Measurements from ENCODE around the gene UQCRQ.
"Not testable (repeated sequence)": the region's sequence is repeated elsewhere in the genome, so short reads cannot be mapped to it uniquely, and the experiment has no call there.

Gene UQCRQ

DNA sequence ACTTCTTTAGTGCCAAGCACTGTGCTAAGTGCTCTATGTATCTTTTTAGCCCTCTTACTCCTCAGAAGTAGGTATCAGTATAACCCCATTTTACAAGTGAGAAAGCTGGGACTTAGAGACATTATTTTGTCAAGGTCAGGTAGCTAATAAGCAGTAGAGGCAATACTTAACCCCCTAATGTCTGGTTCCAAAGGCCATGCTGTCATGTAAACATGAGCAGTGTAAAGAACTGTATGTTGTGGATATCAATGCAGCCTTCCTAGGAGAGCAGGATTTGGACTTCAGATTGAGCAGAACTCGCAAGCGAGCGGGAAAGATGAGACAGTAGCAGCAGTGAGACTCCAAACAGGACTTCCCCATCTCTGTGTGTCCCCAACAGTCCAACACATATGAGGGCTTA, 32.4 kb upstream of the UQCRQ start:
- no peak for DNase-seq

- DNase-seq, result no peak
Measured at GRCh38 chr5:132836852-132837251, 29.6 kb upstream of the UQCRQ start.

- DNase-seq, result no peak
Measured at GRCh38 chr5:132837868-132838267, 28.6 kb upstream of the UQCRQ start.

- DNase-seq, result no peak
Measured at GRCh38 chr5:132838516-132839282, 27.7 kb upstream of the UQCRQ start.

DNA sequence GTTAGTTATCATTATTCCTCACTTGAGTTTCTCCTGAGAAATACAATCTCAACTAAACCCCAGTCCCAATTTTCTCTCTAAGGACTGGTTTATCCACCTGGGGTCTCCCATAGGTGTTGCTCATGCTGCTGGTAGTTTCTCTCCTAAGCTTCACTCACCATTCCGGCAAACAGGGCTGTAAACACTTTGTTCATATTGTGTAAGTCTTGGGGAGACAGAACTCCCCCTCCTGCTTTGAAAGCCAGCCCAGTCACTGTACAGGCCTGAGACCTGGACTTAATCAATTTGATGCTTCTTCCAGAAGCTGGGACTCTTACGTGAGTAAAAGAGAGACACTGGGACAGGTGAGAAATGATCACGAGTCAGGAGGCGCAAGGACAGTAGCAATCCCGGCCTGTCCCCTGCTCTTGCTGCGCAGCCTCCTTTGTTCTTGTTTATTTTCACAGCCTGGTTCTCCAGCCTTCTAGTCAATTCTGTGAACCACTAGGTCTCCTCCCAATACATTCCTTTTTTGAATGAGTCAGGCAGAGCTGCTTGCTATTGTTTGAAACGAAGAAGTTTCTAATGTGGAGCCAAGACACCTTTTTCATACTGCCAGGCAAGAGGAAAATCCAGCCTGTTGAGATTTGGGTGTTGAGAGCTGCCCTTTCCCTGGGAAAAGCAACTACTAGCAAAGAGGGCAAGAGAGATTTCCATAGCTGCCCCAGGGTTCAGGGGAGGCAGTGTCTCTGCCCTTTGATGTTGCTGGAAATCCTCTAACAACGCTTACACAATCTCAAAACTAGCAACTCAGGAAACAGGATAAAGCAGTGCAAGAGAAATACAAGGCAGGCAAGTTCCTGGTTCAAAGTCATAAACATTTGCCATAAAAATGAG, 26.8 kb upstream of the UQCRQ start:
- no peak for DNase-seq

DNA sequence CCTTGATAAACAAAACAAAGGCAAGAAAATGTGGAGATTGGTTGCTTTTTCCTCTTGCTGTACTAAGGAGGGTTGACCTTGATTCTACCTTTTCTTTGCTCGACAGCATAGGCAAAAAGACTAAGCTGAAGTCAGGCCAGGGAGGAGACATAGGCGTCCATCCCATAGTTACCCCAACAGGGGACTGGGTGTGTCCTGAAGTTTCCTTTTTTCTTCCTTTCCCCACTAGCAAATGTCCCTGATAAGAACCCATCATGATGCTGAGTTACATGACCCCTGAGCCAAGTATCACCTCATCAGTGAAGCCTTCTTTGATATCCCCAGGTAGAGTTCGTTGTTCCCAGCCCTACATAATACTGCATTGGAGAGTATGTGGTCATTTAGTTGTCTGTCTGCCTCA, 26.1 kb upstream of the UQCRQ start:
- DNase-seq, result no peak

GRCh38 chr5:132840896-132841295, 25.5 kb upstream of the UQCRQ start:
- DNase-seq, result no peak

DNA sequence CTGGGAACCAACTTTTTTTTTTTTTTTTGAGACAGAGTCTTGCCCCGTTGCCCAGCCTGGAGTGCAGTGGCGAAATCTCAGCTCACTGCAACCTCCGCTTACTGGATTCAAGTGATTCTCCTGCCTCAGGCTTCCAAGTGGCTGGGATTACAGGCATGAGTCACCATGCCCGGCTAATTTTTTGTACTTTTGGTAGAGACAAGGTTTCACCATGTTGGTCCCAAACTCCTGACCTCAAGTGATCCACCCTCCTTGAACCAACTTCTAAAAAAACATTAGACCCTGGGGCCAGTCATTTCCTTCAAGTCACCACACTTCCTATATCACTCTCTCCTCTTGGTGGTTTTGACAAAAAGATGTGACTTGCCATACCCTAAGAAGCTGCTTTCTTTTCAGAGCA, 25.1 kb upstream of the UQCRQ start:
- DNase-seq, result no peak

GRCh38 chr5:132848270-132848669, 18.2 kb upstream of the UQCRQ start:
- no peak for DNase-seq

DNA sequence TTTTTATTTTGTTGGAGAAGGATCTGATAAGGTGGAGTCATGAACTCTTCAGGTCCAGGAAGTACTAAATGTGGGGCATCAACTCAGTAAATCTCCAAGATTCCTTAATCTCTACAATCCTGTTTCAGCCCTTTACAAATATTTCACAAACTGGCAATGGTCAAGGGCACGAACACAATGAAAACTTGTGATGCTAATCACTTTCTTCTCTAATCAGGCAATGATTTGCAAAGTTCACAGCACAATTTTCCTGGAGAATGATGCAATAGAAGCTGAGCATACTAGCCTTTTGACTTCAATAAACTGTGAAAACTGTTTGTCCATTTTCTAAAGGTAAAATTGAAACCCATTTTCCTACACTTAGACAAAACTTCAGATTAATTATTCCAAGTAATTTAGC, 17.1 kb upstream of the UQCRQ start:
- DNase-seq, result no peak

GRCh38 chr5:132850066-132850465, 16.4 kb upstream of the UQCRQ start:
- no peak for DNase-seq

GRCh38 chr5:132853323-132853722, 13.1 kb upstream of the UQCRQ start:
- no peak for DNase-seq

DNA sequence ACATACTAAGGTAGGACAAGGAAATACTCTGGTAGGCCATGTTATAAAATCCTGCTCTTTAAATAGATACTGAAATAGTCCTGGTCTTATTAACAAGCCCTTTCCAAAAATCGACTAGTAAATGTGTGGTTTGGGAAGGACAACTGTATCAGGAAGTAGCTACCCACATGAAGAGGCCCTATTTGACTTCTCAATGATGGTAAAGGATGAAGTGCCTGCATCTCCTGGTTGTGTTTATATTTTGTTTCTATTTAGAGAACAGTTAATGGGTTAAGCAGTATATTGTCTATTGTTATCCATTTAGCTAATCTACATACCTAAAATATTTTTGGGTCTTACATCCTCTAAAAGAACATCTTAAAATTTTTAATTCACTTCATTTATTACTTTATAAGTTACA, 12.7 kb upstream of the UQCRQ start:
- no peak for DNase-seq

GRCh38 chr5:132854301-132854700, 12.1 kb upstream of the UQCRQ start:
- no peak for DNase-seq

DNA sequence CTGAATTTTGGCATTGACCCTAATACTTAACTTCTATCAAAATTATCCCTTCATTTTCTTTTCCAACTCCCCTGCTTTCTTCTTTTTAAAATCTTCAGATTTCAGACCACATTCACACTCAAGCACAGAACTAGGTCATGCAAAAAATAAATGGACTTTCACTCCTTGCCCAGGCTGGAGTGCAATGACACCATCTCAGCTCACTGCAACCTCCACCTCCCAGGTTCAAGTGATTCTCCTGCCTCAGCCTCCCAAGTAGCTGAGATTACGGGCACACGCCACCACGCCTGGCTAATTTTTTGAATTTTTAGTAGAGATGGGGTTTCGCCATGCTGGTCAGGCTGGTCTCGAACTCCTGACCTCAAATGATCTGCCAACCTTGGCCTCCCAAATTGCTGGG, 11.4 kb upstream of the UQCRQ start:
- DNase-seq, result not testable (repeated sequence)

DNA sequence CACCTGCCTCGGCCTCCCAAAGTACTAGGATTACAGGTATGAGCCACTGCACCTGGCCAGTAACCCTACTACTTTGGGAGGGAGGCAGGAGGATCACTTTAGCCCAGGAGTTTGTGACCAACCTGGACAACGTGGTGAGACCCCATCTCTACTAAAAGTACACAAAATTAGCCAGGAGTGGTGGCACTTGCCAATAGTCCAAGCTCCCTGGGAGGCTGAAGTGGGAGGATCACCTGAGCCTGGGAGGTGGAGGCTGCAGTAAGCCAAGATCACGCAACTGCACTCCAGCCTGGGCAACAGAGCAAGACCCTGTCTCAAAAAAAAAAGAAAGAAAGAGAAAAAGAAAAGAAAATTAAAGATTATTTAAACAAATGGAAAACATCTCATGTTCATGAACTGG, 10.4 kb upstream of the UQCRQ start:
- DNase-seq, result no peak

DNA sequence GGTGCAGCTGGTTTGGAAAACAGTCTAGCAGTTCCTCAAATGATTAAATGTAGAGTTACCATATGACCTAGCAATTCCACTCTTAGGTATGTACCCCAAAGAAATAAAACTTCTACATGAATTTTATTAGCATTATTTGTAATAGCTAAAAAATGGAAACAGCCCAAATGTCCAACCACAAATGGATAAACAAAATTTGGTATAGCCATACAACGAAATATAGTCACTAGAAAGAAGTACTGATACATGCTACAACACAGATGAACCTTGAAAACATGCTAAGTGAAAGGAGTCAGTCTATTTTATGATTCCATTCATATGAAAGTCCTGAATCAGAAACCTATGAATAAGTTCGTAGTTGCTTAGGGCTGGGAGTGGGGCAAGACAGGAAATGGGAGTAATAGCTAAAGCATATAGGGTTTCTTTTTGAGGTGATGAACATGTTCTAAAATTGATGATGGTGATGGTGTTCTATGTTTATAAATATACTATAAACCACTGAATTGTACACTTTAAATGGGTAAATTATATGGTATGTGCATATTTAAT, 6.5 kb upstream of the UQCRQ start:
- DNase-seq, result no peak

DNA sequence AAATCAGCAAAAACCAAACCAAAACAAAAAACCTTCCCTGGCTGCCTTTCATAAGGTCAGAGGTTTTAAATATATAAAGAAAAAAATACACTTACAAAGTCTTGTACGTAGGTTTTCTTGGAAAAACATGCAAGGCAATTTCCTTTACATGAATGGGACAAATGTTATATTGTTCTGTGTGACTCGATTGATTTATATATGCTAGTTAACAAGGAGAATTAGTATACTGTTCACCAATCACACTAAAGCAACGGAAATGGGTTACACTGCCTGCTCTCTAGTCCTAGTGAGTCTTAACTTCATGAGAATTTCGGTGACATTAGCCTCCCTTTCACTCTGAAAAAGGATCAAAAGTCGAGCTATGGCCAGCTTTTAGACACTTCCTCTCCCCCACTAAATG, 5.7 kb upstream of the UQCRQ start:
- DNase-seq, result no peak

- DNase-seq, result no peak
Measured at GRCh38 chr5:132865668-132866341, 637 bp upstream of the UQCRQ start.

DNA sequence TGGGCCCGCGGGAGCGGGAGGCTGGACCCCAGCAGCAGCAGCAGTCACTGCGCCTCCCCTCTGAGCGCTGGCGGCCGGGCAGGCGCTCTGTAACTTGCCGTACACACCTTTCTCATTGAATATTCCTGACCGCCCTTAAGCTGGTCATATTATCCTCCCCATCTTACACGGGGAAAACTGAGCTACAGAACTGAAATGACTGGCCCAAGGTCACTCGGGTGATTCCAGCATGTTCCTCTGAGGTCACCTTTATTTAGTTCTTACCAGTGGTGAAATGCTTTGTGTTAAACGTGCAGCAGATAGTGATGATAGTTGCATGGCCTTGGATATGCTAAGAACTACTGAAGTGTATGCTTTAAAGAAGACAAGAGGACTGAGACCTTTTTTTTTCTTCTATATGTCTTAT, 607 bp downstream of the UQCRQ start:
- DNase-seq, result no peak

DNA sequence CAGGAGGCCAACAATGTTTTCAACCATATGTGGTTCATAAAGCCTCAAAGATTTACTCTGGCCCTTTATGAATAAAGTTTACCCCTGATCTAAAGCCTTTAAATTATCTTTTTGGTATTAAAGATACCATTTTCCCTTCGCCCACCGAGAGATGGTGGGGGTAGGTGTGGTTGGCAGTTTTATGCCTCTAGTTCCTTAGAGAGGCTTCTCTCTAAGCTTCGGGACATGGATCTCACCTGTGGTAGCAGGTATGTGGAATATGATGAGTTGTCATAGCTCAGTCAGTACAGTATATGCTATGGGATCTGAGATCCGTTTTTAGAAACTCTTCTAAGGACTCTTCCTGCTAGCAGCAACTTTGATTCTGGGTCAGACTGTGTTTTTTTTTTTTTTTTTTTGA, 2.3 kb downstream of the UQCRQ start:
- DNase-seq, result no peak

DNA sequence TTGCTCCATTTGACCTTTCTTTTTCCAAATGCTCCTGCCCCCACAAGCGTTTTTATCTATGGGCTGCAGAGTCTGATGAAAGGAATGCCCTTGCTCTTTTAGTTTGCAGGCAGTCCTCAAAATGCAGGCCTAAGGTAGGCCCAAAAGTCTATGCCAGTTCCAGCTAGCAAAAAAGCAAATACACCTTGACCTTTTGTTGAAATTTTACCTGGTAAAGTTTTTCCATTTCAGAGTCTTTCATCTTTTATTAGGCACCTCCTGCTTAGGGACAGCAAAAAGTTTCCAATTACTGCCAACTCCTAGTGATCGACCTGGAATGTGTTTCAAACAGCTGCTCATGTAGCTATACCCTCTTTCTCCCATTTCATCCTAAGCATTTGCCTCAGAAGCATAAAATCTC, 4.4 kb downstream of the UQCRQ start:
- DNase-seq, result no peak

DNA sequence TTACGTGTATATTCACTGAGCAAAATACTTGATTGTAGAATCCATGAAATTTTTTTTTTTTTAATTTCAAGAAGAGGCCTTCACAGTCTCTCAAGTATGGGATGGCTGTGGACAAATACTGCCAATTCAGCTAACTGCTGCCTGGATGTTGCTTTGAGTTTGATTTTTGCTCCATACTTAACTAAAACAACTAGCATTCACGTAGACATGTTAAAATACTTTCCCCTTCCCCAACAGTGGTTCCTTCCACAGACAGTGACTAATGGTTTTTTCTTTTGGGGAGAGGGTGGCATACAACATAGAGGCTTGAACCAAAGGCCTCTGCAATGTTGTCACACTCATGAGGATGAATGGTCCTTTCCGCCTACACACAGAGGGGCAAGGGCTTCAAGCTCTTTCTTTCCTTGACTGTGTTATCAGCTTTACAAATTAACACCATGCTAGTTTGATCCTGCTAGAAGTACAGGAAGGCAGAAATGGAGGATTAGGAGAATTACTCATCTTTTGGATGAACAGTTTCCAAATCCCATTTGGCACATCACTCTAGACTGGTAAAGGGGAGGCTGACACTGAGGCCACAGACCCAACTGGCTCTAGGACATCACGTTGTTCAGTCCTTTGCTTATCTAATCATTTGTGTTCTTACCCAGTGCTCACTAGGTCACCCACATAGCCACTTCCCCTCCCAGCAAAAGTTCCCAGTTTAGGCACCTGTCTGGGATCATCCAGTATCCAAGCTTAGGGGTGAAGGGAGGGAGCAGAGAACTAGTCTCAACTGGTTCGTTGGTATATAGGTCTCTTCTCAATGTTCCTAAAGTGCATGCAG, 5.2 kb downstream of the UQCRQ start:
- DNase-seq, result no peak
